Tongue (tissue), 2 donors: ENCODE measurements around the gene LRRFIP1. TPM values are rescaled to one million over a fixed set of nuclear protein-coding genes. Genes with fewer than 3 reads are reported as not detected.
"Not testable (repeated sequence)": the region's sequence is repeated elsewhere in the genome, so short reads cannot be mapped to it uniquely, and the experiment has no call there.

Source experiments
- DNase-seq: peaks from one replicate; pipeline ENCODE4 v3.0.0-alpha.2; 2015
- total RNA-seq: library from RNA; depleted of rRNA; stranded (reverse); fragments of >200 nt; gene quantifications from one replicate; pipeline ENCODE4 v1.2.3, GENCODE V29; 2014

The LRRFIP1 gene
- 132 TPM for total RNA-seq

GRCh38 chr2:237627441-237628246 lies at the start of gene LRRFIP1:
Gene LRRFIP1 (plus strand): TSS chr2:237627587. CDS start chr2:237627645, 58 bp downstream.
- peak; percentile 74 for DNase-seq

GRCh38 chr2:237577956-237578870 lies 49.2 kb upstream of the LRRFIP1 start:
- no peak for DNase-seq

- DNase-seq = no peak
These were observed 46.1 kb upstream of the LRRFIP1 start for GRCh38 chr2:237581326-237581725.

- peak; percentile 85 for DNase-seq
These were observed 45.3 kb upstream of the LRRFIP1 start for GRCh38 chr2:237581751-237582746.

- no peak for DNase-seq
These were observed 43.7 kb upstream of the LRRFIP1 start for GRCh38 chr2:237583385-237584295.

GRCh38 chr2:237585590-237586221 lies 41.7 kb upstream of the LRRFIP1 start:
- DNase-seq = no peak

- no peak for DNase-seq
These were observed 39.2 kb upstream of the LRRFIP1 start for GRCh38 chr2:237588044-237588696.

- DNase-seq = no peak
These were observed 36.9 kb upstream of the LRRFIP1 start, which contains the start of gene RAB17 for GRCh38 chr2:237590272-237591140. Gene RAB17 (minus strand): TSS chr2:237590734. CDS start chr2:237586154, 4,580 bp downstream.

GRCh38 chr2:237591141-237591881 lies 36.1 kb upstream of the LRRFIP1 start:
- DNase-seq = no peak

GRCh38 chr2:237592425-237592980 lies 34.9 kb upstream of the LRRFIP1 start:
- no peak for DNase-seq

- no peak for DNase-seq
These were observed 34.4 kb upstream of the LRRFIP1 start for GRCh38 chr2:237593036-237593435.

- no peak for DNase-seq
These were observed 33.6 kb upstream of the LRRFIP1 start for GRCh38 chr2:237593596-237594320.

GRCh38 chr2:237594514-237594871 lies 32.9 kb upstream of the LRRFIP1 start:
- DNase-seq = no peak

GRCh38 chr2:237595829-237596519 lies 31.4 kb upstream of the LRRFIP1 start:
- not testable (repeated sequence) for DNase-seq

GRCh38 chr2:237596520-237597195 lies 30.7 kb upstream of the LRRFIP1 start:
- DNase-seq = no peak
